Measurements from ENCODE around the gene IGSF21.

IGSF21 gene

DNA sequence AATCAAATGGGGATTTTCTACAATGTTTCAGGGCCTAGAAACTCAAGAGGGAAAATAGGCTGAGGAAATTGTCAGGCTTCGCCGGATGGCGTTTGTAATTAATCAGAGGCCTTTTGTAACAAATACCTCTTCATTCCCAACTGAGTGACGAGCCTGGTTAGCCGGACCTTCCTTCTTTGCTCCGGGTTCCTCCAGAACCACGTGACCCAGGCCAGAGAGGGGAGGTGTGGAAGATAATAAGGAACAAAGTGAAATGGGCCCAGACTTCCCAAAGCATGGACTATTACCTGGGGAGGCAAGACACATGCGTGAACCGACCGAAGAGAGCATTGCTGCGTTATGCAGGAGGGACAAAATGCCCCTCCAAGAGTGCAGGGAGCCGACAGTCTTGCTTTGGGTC lies 7.5 kb upstream of the IGSF21 start:
- TF ChIP-seq OSR1 (CRISPR knock-in tag; IDR thresholded peaks at IDR 0.05) (no peak), ZFP3 (CRISPR knock-in tag; IDR thresholded peaks at IDR 0.05) (no peak), PPARA (CRISPR knock-in tag; IDR thresholded peaks at IDR 0.05; ENCODE audit: borderline replicate concordance) (no peak), ZNF8 (CRISPR knock-in tag; IDR thresholded peaks at IDR 0.05) (no peak), ZNF565 (CRISPR knock-in tag; conservative IDR thresholded peaks at IDR 0.05; ENCODE audit: low read depth) (no peak), BACH2 (CRISPR knock-in tag; IDR thresholded peaks at IDR 0.05; ENCODE audit: borderline replicate concordance) (no peak), SNAI2 (CRISPR knock-in tag; IDR thresholded peaks at IDR 0.05) (no peak), ZC3H10 (CRISPR knock-in tag; IDR thresholded peaks at IDR 0.05) (no peak), RARB (CRISPR knock-in tag; IDR thresholded peaks at IDR 0.05) (no peak), TCF4 (CRISPR knock-in tag; IDR thresholded peaks at IDR 0.05; ENCODE audit: borderline replicate concordance) (no peak), ZNF70 (CRISPR knock-in tag; IDR thresholded peaks at IDR 0.05) (no peak), ARNTL (CRISPR knock-in tag; IDR thresholded peaks at IDR 0.05; ENCODE audit: borderline replicate concordance, low read depth) (no peak), TOX (CRISPR knock-in tag; IDR thresholded peaks at IDR 0.05; ENCODE audit: borderline replicate concordance) (no peak), ISL1 (CRISPR knock-in tag; IDR thresholded peaks at IDR 0.05) (no peak), ESRRG (CRISPR knock-in tag; IDR thresholded peaks at IDR 0.05) (no peak)
- TF ChIP-seq, protein P1, sequence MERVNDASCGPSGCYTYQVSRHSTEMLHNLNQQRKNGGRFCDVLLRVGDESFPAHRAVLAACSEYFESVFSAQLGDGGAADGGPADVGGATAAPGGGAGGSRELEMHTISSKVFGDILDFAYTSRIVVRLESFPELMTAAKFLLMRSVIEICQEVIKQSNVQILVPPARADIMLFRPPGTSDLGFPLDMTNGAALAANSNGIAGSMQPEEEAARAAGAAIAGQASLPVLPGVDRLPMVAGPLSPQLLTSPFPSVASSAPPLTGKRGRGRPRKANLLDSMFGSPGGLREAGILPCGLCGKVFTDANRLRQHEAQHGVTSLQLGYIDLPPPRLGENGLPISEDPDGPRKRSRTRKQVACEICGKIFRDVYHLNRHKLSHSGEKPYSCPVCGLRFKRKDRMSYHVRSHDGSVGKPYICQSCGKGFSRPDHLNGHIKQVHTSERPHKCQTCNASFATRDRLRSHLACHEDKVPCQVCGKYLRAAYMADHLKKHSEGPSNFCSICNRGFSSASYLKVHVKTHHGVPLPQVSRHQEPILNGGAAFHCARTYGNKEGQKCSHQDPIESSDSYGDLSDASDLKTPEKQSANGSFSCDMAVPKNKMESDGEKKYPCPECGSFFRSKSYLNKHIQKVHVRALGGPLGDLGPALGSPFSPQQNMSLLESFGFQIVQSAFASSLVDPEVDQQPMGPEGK (CRISPR knock-in tag; IDR thresholded peaks at IDR 0.05; ENCODE audit: borderline replicate concordance), result no peak
- TF ChIP-seq, protein P2, sequence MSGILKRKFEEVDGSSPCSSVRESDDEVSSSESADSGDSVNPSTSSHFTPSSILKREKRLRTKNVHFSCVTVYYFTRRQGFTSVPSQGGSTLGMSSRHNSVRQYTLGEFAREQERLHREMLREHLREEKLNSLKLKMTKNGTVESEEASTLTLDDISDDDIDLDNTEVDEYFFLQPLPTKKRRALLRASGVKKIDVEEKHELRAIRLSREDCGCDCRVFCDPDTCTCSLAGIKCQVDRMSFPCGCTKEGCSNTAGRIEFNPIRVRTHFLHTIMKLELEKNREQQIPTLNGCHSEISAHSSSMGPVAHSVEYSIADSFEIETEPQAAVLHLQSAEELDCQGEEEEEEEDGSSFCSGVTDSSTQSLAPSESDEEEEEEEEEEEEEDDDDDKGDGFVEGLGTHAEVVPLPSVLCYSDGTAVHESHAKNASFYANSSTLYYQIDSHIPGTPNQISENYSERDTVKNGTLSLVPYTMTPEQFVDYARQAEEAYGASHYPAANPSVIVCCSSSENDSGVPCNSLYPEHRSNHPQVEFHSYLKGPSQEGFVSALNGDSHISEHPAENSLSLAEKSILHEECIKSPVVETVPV (CRISPR knock-in tag; IDR thresholded peaks at IDR 0.05), result no peak
- TF ChIP-seq, protein P3, sequence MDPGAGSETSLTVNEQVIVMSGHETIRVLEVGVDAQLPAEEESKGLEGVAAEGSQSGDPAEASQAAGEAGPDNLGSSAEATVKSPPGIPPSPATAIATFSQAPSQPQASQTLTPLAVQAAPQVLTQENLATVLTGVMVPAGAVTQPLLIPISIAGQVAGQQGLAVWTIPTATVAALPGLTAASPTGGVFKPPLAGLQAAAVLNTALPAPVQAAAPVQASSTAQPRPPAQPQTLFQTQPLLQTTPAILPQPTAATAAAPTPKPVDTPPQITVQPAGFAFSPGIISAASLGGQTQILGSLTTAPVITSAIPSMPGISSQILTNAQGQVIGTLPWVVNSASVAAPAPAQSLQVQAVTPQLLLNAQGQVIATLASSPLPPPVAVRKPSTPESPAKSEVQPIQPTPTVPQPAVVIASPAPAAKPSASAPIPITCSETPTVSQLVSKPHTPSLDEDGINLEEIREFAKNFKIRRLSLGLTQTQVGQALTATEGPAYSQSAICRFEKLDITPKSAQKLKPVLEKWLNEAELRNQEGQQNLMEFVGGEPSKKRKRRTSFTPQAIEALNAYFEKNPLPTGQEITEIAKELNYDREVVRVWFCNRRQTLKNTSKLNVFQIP (CRISPR knock-in tag; IDR thresholded peaks at IDR 0.05; ENCODE audit: borderline replicate concordance, low read depth), result no peak
- TF ChIP-seq, protein P4, sequence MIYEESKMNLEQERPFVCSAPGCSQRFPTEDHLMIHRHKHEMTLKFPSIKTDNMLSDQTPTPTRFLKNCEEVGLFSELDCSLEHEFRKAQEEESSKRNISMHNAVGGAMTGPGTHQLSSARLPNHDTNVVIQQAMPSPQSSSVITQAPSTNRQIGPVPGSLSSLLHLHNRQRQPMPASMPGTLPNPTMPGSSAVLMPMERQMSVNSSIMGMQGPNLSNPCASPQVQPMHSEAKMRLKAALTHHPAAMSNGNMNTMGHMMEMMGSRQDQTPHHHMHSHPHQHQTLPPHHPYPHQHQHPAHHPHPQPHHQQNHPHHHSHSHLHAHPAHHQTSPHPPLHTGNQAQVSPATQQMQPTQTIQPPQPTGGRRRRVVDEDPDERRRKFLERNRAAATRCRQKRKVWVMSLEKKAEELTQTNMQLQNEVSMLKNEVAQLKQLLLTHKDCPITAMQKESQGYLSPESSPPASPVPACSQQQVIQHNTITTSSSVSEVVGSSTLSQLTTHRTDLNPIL (CRISPR knock-in tag; IDR thresholded peaks at IDR 0.05; ENCODE audit: low read depth), result no peak
- TF ChIP-seq, protein P5, sequence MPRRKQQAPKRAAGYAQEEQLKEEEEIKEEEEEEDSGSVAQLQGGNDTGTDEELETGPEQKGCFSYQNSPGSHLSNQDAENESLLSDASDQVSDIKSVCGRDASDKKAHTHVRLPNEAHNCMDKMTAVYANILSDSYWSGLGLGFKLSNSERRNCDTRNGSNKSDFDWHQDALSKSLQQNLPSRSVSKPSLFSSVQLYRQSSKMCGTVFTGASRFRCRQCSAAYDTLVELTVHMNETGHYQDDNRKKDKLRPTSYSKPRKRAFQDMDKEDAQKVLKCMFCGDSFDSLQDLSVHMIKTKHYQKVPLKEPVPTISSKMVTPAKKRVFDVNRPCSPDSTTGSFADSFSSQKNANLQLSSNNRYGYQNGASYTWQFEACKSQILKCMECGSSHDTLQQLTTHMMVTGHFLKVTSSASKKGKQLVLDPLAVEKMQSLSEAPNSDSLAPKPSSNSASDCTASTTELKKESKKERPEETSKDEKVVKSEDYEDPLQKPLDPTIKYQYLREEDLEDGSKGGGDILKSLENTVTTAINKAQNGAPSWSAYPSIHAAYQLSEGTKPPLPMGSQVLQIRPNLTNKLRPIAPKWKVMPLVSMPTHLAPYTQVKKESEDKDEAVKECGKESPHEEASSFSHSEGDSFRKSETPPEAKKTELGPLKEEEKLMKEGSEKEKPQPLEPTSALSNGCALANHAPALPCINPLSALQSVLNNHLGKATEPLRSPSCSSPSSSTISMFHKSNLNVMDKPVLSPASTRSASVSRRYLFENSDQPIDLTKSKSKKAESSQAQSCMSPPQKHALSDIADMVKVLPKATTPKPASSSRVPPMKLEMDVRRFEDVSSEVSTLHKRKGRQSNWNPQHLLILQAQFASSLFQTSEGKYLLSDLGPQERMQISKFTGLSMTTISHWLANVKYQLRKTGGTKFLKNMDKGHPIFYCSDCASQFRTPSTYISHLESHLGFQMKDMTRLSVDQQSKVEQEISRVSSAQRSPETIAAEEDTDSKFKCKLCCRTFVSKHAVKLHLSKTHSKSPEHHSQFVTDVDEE (CRISPR knock-in tag; IDR thresholded peaks at IDR 0.05), result no peak
- ATAC-seq, result no peak

DNA sequence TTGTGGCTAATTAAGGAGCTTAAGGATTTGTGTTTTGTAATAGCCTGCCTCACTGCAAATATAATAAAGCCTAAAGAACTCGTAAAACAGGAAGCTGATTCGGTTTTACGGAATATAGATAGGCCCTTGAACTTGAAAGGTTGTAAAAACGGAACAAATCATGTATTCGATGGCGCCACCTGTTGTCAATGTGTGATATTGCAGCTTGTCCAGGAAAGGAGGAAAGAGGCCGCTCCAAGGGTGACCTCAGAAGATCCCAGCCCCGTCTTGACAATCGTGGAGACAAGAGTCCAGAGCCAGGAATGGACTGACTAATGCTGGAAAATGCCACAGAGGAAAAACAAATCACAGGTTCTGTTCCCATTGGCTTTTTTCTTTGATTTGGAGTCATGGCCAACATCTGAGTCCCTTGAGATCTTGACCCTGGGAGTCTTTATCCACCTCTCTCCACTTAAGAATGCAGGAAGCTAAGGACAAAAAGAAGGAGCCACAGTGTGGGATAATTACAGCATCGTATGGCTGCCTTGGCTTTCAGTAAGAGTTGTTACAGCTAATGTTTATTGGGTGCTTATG lies 7.0 kb upstream of the IGSF21 start:
- TF ChIP-seq TCF4 (CRISPR knock-in tag; IDR thresholded peaks at IDR 0.05; ENCODE audit: borderline replicate concordance), result no peak
- TF ChIP-seq SNAI2 (CRISPR knock-in tag; IDR thresholded peaks at IDR 0.05), result no peak
- TF ChIP-seq, protein P3 (CRISPR knock-in tag; IDR thresholded peaks at IDR 0.05; ENCODE audit: borderline replicate concordance, low read depth), result no peak
- TF ChIP-seq ZNF565 (CRISPR knock-in tag; conservative IDR thresholded peaks at IDR 0.05; ENCODE audit: low read depth), result no peak
- no peak for TF ChIP-seq ISL1 (CRISPR knock-in tag; IDR thresholded peaks at IDR 0.05)
- TF ChIP-seq, protein P4 (CRISPR knock-in tag; IDR thresholded peaks at IDR 0.05; ENCODE audit: low read depth), result no peak
- TF ChIP-seq ZNF70 (CRISPR knock-in tag; IDR thresholded peaks at IDR 0.05), result no peak
- no peak for TF ChIP-seq GLIS3 (CRISPR knock-in tag; IDR thresholded peaks at IDR 0.05)
- 0 out of 3 replicates have a peak, but pooled peaks have one; percentile 31 for ATAC-seq

Data from SK-N-SH treated with all-trans-retinoic acid at 6 μM for 48 hours (cell line).